ENCODE results near the gene PJA2. TPM values are rescaled to one million over a fixed set of nuclear protein-coding genes. Genes with fewer than 3 reads are reported as not detected.

The PJA2 gene
- total RNA-seq, 4 donors from 2014 or later = 43.5 to 68.1 (median 65.0) TPM

DNA sequence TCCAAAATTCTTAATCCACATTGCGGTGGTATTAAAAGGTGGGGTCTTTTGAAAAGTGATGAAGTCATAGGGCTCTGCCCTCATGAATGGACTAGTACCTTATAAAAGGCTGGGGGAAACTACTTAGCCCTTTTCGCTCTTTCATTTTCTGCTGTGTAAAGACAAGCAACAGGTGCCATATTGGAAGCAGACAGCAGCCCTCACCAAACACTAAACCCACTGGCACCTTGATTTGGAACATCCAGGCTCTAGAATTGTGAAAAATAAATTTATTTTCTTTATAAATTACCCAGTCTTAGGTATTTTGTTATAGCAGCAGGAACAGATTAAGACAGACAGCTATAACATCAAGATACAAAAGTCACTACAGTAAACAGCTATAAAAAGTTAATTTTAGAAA is 12.8 kb downstream of the PJA2 start:
- H3K9me3 ChIP-seq = no peaks in the 10 kb centered on the region
- no peaks in the 10 kb centered on the region for H3K36me3 ChIP-seq
- WGBS = 96% methylated on average over 2 of the region's 2 CpGs
- TF ChIP-seq POLR2AphosphoS5 (IDR thresholded peaks at IDR 0.05) = no peak
- no peak for TF ChIP-seq EP300 (IDR thresholded peaks at IDR 0.05)
- TF ChIP-seq, protein P1, sequence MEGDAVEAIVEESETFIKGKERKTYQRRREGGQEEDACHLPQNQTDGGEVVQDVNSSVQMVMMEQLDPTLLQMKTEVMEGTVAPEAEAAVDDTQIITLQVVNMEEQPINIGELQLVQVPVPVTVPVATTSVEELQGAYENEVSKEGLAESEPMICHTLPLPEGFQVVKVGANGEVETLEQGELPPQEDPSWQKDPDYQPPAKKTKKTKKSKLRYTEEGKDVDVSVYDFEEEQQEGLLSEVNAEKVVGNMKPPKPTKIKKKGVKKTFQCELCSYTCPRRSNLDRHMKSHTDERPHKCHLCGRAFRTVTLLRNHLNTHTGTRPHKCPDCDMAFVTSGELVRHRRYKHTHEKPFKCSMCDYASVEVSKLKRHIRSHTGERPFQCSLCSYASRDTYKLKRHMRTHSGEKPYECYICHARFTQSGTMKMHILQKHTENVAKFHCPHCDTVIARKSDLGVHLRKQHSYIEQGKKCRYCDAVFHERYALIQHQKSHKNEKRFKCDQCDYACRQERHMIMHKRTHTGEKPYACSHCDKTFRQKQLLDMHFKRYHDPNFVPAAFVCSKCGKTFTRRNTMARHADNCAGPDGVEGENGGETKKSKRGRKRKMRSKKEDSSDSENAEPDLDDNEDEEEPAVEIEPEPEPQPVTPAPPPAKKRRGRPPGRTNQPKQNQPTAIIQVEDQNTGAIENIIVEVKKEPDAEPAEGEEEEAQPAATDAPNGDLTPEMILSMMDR (IDR thresholded peaks at IDR 0.05) = no peak
- TF ChIP-seq POLR2A (IDR thresholded peaks at IDR 0.05) = no peak
- H3K4me3 ChIP-seq = no peak overlapping the region
- H3K27ac ChIP-seq = no peak overlapping the region
- DNase-seq (ENCODE audit: low spot score in 2 of 2) = no peak
- peaks cover 33% of the 10 kb centered on the region for H3K4me1 ChIP-seq
- H3K27me3 ChIP-seq = no peaks in the 10 kb centered on the region

DNA sequence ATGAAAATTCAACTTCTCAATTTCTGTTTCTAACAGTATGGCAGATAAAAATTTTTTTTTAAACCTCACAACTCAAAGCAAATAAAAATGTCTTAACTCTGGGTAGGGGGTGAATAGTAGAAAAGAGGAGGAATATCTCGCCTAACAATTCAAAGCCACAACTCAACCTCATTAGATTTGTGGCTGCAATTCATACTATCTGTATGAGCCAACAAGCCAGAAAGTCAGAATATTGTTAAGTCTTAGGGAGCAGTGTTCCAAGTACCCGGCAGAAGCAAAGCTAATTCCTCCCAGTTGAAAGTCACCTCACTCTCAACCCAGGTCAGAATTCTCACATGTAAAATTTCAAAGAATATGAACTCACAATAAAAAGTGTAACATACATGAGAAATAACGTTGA is 15.0 kb downstream of the PJA2 start:
- Histone ChIP-seq H3K4me3 (no peak overlapping the region), H3K9me3 (no peaks in the 10 kb centered on the region), H3K27ac (no peak overlapping the region), H3K4me1 (peaks cover 23% of the 10 kb centered on the region), H3K36me3 (no peaks in the 10 kb centered on the region), H3K27me3 (no peaks in the 10 kb centered on the region)
- DNase-seq (ENCODE audit: low spot score in 2 of 2) = no peak
- WGBS = 46% methylated on average over 3 of the region's 3 CpGs
- TF ChIP-seq, protein P1 (IDR thresholded peaks at IDR 0.05) = no peak
- TF ChIP-seq POLR2A (IDR thresholded peaks at IDR 0.05) (no peak), POLR2AphosphoS5 (IDR thresholded peaks at IDR 0.05) (no peak), EP300 (IDR thresholded peaks at IDR 0.05) (no peak)

- peaks cover 25% of the 10 kb centered on the region for H3K4me1 ChIP-seq
- no peak for DNase-seq (ENCODE audit: low spot score in 2 of 2)
- H3K9me3 ChIP-seq = no peaks in the 10 kb centered on the region
- TF ChIP-seq EP300 (IDR thresholded peaks at IDR 0.05) (no peak), POLR2AphosphoS5 (IDR thresholded peaks at IDR 0.05) (no peak), POLR2A (IDR thresholded peaks at IDR 0.05) (no peak)
- TF ChIP-seq, protein P1 (IDR thresholded peaks at IDR 0.05) = no peak
- no peaks in the 10 kb centered on the region for H3K36me3 ChIP-seq
- no peak overlapping the region for H3K4me3 ChIP-seq
- H3K27me3 ChIP-seq = no peaks in the 10 kb centered on the region
- no peak overlapping the region for H3K27ac ChIP-seq
Observed at GRCh38 chr5:109390188-109390587, 19.6 kb downstream of the PJA2 start.

- 60% methylated on average over 2 of the region's 2 CpGs for WGBS
- peaks cover 19% of the 10 kb centered on the region for H3K4me1 ChIP-seq
Observed at GRCh38 chr5:109388407-109388806, 21.4 kb downstream of the PJA2 start.

GRCh38 chr5:109387408-109387974 is 22.3 kb downstream of the PJA2 start:
- Histone ChIP-seq H3K4me3 (no peak overlapping the region), H3K36me3 (peaks cover 3% of the 10 kb centered on the region), H3K27me3 (no peaks in the 10 kb centered on the region), H3K9me3 (no peaks in the 10 kb centered on the region), H3K4me1 (peaks cover 19% of the 10 kb centered on the region), H3K27ac (no peak overlapping the region)
- DNase-seq (ENCODE audit: low spot score in 2 of 2) = no peak
- TF ChIP-seq POLR2AphosphoS5 (IDR thresholded peaks at IDR 0.05) = no peak
- TF ChIP-seq POLR2A (IDR thresholded peaks at IDR 0.05) = no peak
- TF ChIP-seq, protein P1 (IDR thresholded peaks at IDR 0.05) = no peak
- no peak for TF ChIP-seq EP300 (IDR thresholded peaks at IDR 0.05)
- WGBS = 66% methylated on average over 4 of the region's 4 CpGs

More at GRCh38 chr5:109388407-109388806, 21.4 kb downstream of the PJA2 start:
- no peak for DNase-seq (ENCODE audit: low spot score in 2 of 2)
- Histone ChIP-seq H3K27me3 (no peaks in the 10 kb centered on the region), H3K36me3 (no peaks in the 10 kb centered on the region), H3K9me3 (no peaks in the 10 kb centered on the region), H3K4me3 (no peak overlapping the region), H3K27ac (no peak overlapping the region)
- TF ChIP-seq EP300 (IDR thresholded peaks at IDR 0.05) (no peak), POLR2AphosphoS5 (IDR thresholded peaks at IDR 0.05) (no peak), POLR2A (IDR thresholded peaks at IDR 0.05) (no peak)
- TF ChIP-seq, protein P1 (IDR thresholded peaks at IDR 0.05) = no peak

Data from suprapubic skin (tissue), 4 donors.